Endothelial cell of umbilical vein (primary cell): Measurements from ENCODE around the gene ATG5.

Experiments used
- EZH2 ChIP-seq: IDR thresholded peaks from 2 replicates; pipeline ENCODE4 v1.6.1; 2012; ENCODE audit warnings: borderline replicate concordance, low read depth, mild to moderate bottlenecking, moderate library complexity, low read length, inconsistent platforms; ENCODE audit not compliant: severe bottlenecking
- FOS ChIP-seq: IDR thresholded peaks from 2 replicates; pipeline ENCODE4 v1.6.1; 2011; ENCODE audit warnings: mild to moderate bottlenecking, low read length, moderate library complexity, borderline replicate concordance; ENCODE audit not compliant: insufficient read depth
- GATA2 ChIP-seq: IDR thresholded peaks from 2 replicates; pipeline ENCODE4 v1.7.0; 2011; ENCODE audit warnings: low read depth, mild to moderate bottlenecking, moderate library complexity, mixed read lengths, low read length; ENCODE audit not compliant: insufficient read length, insufficient read depth
- JUN ChIP-seq: IDR thresholded peaks from 2 replicates; pipeline ENCODE4 v1.6.1; 2011; ENCODE audit warnings: borderline replicate concordance, low read depth; ENCODE audit not compliant: insufficient read length, insufficient read depth
- MYC ChIP-seq: IDR thresholded peaks from one replicate; pipeline ENCODE4 v1.6.1; 2011; ENCODE audit warnings: mild to moderate bottlenecking, low read depth, low read length
- POLR2A ChIP-seq: IDR thresholded peaks from 2 replicates; pipeline ENCODE4 v1.6.1; 2012; ENCODE audit warnings: low read depth, mild to moderate bottlenecking, control low read depth, low read length
- POLR2AphosphoS5 ChIP-seq: IDR thresholded peaks from 2 replicates; pipeline ENCODE4 v1.6.1; 2012; ENCODE audit warnings: low read depth, mild to moderate bottlenecking, control low read depth, low read length, moderate library complexity; ENCODE audit not compliant: insufficient read depth
- TF ChIP-seq, protein P1 (sequence below), 2 donors: IDR thresholded peaks; 1 replicate in 1 of 2; 2 replicates in 1 of 2; pipeline ENCODE4 v1.5.1; 2011; ENCODE audit warnings: low read length in 2 of 2, mild to moderate bottlenecking in 2 of 2, moderate library complexity in 2 of 2, control low read depth in 1 of 2, inconsistent platforms in 1 of 2, low read depth in 1 of 2; ENCODE audit not compliant: insufficient read depth in 1 of 2; ENCODE audit errors: extremely low read depth in 1 of 2
- TF ChIP-seq, protein P2 (sequence below): IDR thresholded peaks from 2 replicates; pipeline ENCODE4 v1.6.1; 2011; ENCODE audit not compliant: insufficient read depth, insufficient read length

DNA sequence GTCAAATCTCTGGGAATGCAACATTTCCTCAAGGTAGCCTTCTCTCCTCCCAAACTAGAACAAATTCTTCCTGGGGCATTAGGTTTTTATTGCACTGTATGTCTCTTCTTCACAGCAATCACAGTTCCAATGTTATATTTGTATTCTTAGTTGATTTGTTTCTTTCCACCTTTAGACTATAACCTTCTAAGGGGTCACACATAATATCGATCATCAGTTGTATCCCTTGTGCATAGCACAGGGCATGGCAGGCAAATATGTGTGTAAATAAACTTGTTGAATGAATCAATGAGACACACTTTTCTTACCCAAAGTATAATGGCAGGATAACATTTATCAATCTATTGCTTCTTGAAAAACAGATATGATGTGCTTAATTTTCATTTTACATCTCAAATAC lies 81.0 kb downstream of the ATG5 start:
- TF ChIP-seq, protein P1, sequence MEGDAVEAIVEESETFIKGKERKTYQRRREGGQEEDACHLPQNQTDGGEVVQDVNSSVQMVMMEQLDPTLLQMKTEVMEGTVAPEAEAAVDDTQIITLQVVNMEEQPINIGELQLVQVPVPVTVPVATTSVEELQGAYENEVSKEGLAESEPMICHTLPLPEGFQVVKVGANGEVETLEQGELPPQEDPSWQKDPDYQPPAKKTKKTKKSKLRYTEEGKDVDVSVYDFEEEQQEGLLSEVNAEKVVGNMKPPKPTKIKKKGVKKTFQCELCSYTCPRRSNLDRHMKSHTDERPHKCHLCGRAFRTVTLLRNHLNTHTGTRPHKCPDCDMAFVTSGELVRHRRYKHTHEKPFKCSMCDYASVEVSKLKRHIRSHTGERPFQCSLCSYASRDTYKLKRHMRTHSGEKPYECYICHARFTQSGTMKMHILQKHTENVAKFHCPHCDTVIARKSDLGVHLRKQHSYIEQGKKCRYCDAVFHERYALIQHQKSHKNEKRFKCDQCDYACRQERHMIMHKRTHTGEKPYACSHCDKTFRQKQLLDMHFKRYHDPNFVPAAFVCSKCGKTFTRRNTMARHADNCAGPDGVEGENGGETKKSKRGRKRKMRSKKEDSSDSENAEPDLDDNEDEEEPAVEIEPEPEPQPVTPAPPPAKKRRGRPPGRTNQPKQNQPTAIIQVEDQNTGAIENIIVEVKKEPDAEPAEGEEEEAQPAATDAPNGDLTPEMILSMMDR (IDR thresholded peaks at IDR 0.05; ENCODE audit: extremely low read depth in 1 of 2, insufficient read depth in 1 of 2, low read depth in 1 of 2, low read length in 2 of 2) = no peak
- TF ChIP-seq GATA2 (no peak), POLR2A (no peak), POLR2AphosphoS5 (no peak), EZH2 (no peak), FOS (no peak), JUN (no peak), MYC (no peak)
- TF ChIP-seq, protein P2, sequence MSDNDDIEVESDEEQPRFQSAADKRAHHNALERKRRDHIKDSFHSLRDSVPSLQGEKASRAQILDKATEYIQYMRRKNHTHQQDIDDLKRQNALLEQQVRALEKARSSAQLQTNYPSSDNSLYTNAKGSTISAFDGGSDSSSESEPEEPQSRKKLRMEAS = no peak
